Nephron progenitor cell (in vitro differentiated cells): Measurements from ENCODE around the gene MYCN.
A peak's percentile ranks its signal among the peaks of the same experiment; 100 is the strongest.

Experiments
- DNase-seq: peaks from one replicate; pipeline ENCODE4 v3.0.0; 2021
- H3K27ac Mint-ChIP-seq: 2 replicates; pipeline ENCODE4 v1.8.0; 2021; ENCODE audit warnings: mild to moderate bottlenecking, moderate library complexity, mixed read lengths
- H3K27me3 Mint-ChIP-seq: 2 replicates; pipeline ENCODE4 v1.8.0; 2021; ENCODE audit warnings: mild to moderate bottlenecking, low read depth, mixed read lengths; ENCODE audit not compliant: poor library complexity
- H3K36me3 Mint-ChIP-seq: 2 replicates; pipeline ENCODE4 v1.8.0; 2021; ENCODE audit warnings: low read depth, mixed read lengths
- H3K4me1 Mint-ChIP-seq: 2 replicates; pipeline ENCODE4 v1.8.0; 2021; ENCODE audit warnings: mixed read lengths
- H3K4me3 Mint-ChIP-seq: 2 replicates; pipeline ENCODE4 v1.8.0; 2021; ENCODE audit warnings: mild to moderate bottlenecking, moderate library complexity, mixed read lengths
- H3K9me3 Mint-ChIP-seq: 2 replicates; pipeline ENCODE4 v1.8.0; 2021; ENCODE audit warnings: mild to moderate bottlenecking, moderate library complexity, mixed read lengths
- TF ChIP-seq, protein P1 (sequence below): fragments of 200-600 bp; sonication (generic); IDR thresholded peaks from 2 replicates; pipeline ENCODE4 v1.5.0; 2021; ENCODE audit warnings: antibody characterized with exemption

Gene MYCN

DNA sequence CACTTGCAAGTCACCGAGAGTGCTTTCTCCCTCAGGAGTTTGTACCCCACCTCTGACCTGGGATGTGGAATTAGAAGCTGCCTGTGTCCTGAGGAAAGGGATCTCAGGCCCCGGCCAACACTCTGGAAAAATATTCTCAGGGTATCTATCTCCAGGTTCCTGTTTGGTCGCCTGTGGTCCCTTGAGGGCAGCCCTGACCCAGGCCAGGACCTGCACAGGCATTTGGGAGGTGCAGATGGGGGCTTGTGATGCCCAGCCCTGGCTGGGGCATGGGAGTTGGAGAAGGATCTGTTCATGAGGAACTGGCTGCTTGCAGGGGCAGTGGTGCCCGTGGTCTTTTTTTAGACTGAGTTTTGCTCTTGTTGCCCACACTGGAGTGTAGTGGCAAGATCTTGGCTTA lies 46.3 kb downstream of the MYCN start:
- Mint-ChIP-seq H3K27me3 (peaks cover 3% of the 10 kb centered on the region), H3K9me3 (no peaks in the 10 kb centered on the region), H3K36me3 (no peaks in the 10 kb centered on the region), H3K4me3 (no peak overlapping the region), H3K4me1 (peaks cover 60% of the 10 kb centered on the region), H3K27ac (no peak overlapping the region)
- TF ChIP-seq, protein P1, sequence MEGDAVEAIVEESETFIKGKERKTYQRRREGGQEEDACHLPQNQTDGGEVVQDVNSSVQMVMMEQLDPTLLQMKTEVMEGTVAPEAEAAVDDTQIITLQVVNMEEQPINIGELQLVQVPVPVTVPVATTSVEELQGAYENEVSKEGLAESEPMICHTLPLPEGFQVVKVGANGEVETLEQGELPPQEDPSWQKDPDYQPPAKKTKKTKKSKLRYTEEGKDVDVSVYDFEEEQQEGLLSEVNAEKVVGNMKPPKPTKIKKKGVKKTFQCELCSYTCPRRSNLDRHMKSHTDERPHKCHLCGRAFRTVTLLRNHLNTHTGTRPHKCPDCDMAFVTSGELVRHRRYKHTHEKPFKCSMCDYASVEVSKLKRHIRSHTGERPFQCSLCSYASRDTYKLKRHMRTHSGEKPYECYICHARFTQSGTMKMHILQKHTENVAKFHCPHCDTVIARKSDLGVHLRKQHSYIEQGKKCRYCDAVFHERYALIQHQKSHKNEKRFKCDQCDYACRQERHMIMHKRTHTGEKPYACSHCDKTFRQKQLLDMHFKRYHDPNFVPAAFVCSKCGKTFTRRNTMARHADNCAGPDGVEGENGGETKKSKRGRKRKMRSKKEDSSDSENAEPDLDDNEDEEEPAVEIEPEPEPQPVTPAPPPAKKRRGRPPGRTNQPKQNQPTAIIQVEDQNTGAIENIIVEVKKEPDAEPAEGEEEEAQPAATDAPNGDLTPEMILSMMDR, result no peak
- DNase-seq, result no peak

DNA sequence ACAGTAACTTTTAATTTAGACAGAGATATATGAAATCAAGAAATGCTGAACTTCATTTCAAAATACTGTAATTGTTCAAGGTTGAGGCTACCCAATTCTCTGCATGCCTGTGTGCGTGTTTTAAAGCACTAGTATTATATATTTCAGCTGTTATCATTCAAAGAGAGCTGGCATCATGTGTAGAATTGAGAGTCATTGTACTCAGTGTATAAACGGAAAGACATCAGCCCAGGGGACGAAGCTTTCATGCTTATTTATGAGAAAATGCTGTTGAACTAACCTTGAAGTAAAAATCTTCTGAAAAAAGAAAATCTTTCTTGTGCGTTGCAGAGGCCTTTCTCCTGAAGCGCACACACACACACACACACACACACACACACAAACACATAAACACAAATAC lies 48.4 kb downstream of the MYCN start:
- Mint-ChIP-seq H3K27me3 (peaks cover 3% of the 10 kb centered on the region), H3K9me3 (no peaks in the 10 kb centered on the region), H3K27ac (peak overlapping the region; percentile 2), H3K4me1 (peaks cover 43% of the 10 kb centered on the region), H3K4me3 (no peak overlapping the region), H3K36me3 (no peaks in the 10 kb centered on the region)
- no peak for DNase-seq
- TF ChIP-seq, protein P1, result no peak

DNA sequence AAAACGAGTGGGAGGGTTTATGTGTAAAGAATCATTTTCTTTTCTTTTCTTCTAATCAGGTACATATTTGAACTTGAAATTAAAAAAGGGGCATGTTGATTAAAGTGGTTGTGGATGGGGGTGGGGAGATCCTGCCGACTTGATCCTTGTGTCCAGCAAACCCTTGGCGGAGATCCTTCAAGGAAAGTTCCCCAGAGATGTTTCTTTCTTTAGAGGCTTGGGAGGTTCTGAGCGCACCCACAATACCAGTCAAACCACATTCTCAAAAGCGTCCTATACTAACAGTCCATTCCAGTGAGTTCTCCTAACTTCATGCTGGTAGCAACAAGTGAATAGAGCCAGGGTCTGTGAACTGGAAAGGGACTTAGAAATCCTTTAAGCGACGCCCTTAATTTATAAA lies 49.2 kb downstream of the MYCN start:
- Mint-ChIP-seq H3K36me3 (no peaks in the 10 kb centered on the region), H3K9me3 (no peaks in the 10 kb centered on the region), H3K4me3 (no peak overlapping the region), H3K27ac (peak overlapping the region; percentile 15), H3K27me3 (peaks cover 4% of the 10 kb centered on the region), H3K4me1 (peaks cover 37% of the 10 kb centered on the region)
- DNase-seq, result no peak
- TF ChIP-seq, protein P1, result no peak

DNA sequence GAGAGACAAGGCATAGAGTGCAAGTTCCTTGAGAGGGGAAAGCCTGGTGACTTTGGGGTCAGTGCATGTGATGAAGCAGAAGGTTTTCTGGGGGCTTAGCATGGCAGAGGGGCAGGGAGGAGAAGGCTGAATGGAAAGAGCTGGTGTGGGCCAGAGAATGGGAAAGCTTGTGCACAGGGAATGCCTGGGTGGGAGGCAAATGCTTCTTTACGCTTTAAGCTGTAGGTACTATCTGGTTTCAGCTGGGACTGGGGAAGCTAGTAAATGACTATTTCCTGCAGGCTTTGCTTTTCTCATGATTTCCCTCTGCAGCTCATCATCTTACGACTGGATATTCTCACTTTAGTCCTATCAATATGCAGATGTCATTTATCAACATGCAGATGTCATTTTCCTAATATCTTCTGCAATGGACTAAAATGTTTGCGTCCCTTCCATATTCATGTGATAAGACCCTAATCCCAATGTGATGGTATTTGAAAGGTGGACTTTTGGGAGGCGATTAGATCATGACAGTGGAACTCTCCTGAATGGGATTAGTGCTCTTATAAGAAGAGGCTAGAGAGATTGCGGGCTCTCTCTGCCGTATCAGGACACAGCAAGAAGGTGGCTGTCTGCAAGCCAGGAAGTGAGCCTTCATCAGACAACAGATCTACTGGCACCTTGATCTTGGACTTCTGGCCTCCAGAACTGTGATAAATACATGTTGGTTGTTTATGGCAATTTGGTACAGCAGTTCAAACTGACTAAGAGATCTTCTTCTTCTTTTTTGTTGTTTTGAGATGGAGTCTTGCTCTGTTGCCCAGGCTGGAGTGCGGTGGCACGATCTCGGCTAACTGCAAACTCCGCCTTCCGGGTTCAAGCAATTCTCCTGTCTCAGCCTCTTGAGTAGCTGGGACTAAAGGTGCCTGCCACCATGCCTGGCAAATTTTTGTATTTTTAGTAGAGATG lies 50.1 kb downstream of the MYCN start:
- DNase-seq, result no peak
- Mint-ChIP-seq H3K27me3 (peaks cover 4% of the 10 kb centered on the region), H3K9me3 (no peaks in the 10 kb centered on the region), H3K4me3 (no peak overlapping the region), H3K36me3 (no peaks in the 10 kb centered on the region), H3K4me1 (peaks cover 37% of the 10 kb centered on the region), H3K27ac (peak overlapping the region; percentile 15)
- TF ChIP-seq, protein P1, result no peak

DNA sequence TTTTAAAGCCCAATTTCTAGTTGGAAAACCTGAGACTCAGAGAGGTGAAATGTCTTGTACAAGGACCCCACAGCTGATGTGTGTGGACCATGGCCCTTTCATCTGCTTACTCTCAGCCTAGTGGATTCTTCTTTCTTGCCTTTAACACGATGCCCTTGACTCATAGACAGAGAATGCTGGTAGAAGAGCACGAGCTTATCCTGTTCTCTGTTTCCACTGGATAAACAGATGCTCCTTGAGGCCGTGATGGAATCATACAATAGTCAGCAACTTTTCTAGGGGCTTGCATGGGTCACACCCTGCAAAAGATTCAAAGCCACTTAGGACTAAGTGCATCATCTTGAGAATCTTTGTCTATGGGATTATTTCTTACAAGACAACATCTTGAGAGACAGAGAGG lies 50.9 kb downstream of the MYCN start:
- Mint-ChIP-seq H3K27ac (no peak overlapping the region), H3K4me3 (no peak overlapping the region), H3K27me3 (peaks cover 4% of the 10 kb centered on the region), H3K4me1 (peaks cover 37% of the 10 kb centered on the region), H3K9me3 (no peaks in the 10 kb centered on the region), H3K36me3 (no peaks in the 10 kb centered on the region)
- TF ChIP-seq, protein P1, result no peak
- DNase-seq, result no peak
